ENCODE results near the gene MANEAL. TPM values are rescaled to one million over a fixed set of nuclear protein-coding genes. Genes with fewer than 3 reads are reported as not detected.
A peak's percentile ranks its signal among the peaks of the same experiment; 100 is the strongest.

MANEAL gene
- total and polyA plus RNA-seq, 2 of the 13 experiments (the other 11 are each of a cell fraction or from before 2014, with no cell fraction given), result 20.8 to 26.4 TPM

DNA sequence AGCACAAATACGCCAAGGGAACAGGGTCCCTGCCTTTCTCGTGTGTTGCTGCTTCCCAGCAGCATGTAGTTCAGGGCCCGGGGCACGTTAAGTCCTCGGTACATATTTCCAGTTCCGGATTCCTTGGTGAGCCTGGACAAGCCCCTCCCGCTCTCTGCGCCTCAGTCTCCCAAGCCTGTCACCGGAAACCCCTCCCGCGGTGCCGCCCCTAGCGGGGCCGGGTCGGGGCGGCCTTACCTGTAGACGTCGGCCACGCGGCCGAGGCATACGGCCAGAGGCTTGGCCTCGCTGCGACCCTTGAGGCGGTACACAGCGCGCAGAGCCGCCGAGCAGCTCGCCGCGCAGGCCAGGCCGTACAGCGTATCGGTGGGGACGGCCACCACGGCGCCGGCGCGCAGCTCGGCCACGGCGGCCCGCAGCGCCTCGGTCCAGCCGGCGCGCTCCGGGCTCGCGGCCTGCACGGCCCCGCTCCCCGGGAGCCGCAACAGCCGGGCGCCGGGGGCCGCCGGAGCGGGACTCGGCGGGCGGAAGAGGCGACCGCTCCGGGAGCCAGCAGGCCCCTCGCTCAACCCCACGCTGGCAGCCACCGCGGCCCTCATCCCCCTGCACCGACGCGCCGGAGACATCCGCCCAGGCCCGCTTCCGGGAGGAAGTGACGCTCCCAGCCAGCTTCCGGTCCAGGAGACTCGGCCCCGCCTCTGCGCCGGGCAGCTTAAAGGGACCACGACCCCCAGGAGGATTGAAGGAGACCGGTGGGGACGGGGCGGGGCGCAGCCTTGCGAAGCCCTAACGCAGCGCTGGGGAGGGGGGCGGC is 14.1 kb downstream of the MANEAL start, which contains the start of the genes C1orf122 and YRDC (continued):
- TF ChIP-seq, protein P1, sequence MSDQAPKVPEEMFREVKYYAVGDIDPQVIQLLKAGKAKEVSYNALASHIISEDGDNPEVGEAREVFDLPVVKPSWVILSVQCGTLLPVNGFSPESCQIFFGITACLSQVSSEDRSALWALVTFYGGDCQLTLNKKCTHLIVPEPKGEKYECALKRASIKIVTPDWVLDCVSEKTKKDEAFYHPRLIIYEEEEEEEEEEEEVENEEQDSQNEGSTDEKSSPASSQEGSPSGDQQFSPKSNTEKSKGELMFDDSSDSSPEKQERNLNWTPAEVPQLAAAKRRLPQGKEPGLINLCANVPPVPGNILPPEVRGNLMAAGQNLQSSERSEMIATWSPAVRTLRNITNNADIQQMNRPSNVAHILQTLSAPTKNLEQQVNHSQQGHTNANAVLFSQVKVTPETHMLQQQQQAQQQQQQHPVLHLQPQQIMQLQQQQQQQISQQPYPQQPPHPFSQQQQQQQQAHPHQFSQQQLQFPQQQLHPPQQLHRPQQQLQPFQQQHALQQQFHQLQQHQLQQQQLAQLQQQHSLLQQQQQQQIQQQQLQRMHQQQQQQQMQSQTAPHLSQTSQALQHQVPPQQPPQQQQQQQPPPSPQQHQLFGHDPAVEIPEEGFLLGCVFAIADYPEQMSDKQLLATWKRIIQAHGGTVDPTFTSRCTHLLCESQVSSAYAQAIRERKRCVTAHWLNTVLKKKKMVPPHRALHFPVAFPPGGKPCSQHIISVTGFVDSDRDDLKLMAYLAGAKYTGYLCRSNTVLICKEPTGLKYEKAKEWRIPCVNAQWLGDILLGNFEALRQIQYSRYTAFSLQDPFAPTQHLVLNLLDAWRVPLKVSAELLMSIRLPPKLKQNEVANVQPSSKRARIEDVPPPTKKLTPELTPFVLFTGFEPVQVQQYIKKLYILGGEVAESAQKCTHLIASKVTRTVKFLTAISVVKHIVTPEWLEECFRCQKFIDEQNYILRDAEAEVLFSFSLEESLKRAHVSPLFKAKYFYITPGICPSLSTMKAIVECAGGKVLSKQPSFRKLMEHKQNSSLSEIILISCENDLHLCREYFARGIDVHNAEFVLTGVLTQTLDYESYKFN (CRISPR knock-in tag; conservative IDR thresholded peaks at IDR 0.05), result peak; percentile 30; the same call in 1 of the 2 replicates
- TF ChIP-seq SRSF9 (IDR thresholded peaks at IDR 0.05; ENCODE audit: borderline replicate concordance, insufficient read depth, low read depth, low read length, poor library complexity, severe bottlenecking) (no peak), NONO (IDR thresholded peaks at IDR 0.05) (no peak), NONO (CRISPR knock-in tag; conservative IDR thresholded peaks at IDR 0.05) (no peak), ETV5 (CRISPR knock-in tag; IDR thresholded peaks at IDR 0.05; ENCODE audit: borderline replicate concordance) (peak; percentile 68), ZNF589 (CRISPR knock-in tag; conservative IDR thresholded peaks at IDR 0.05) (no peak), SRY (CRISPR knock-in tag; IDR thresholded peaks at IDR 0.05) (peak; percentile 78; the same call in 1 of the 2 replicates), TBX3 (IDR thresholded peaks at IDR 0.05; ENCODE audit: borderline replicate concordance) (no peak), ZNF124 (CRISPR knock-in tag; IDR thresholded peaks at IDR 0.05) (0 out of 2 replicates have a peak, but pooled peaks have one; percentile 28), MIXL1 (CRISPR knock-in tag; IDR thresholded peaks at IDR 0.05) (no peak), RXRB (CRISPR knock-in tag; IDR thresholded peaks at IDR 0.05; ENCODE audit: borderline replicate concordance) (peak; percentile 17; the same call in 1 of the 2 replicates), SIX4 (CRISPR knock-in tag; IDR thresholded peaks at IDR 0.05) (no peak), ZNF850 (CRISPR knock-in tag; conservative IDR thresholded peaks at IDR 0.05) (no peak), ZEB1 (IDR thresholded peaks at IDR 0.05; ENCODE audit: insufficient replicate concordance, low read depth) (peak; percentile 24), BCL6 (CRISPR knock-in tag; IDR thresholded peaks at IDR 0.05) (0 out of 2 replicates have a peak, but pooled peaks have one; percentile 13), MYC (CRISPR knock-in tag; IDR thresholded peaks at IDR 0.05; ENCODE audit: borderline replicate concordance) (peak; percentile 98), ZBTB43 (CRISPR knock-in tag; conservative IDR thresholded peaks at IDR 0.05) (no peak), KLF15 (CRISPR knock-in tag; IDR thresholded peaks at IDR 0.05; ENCODE audit: borderline replicate concordance) (0 out of 2 replicates have a peak, but pooled peaks have one; percentile 43), TEF (CRISPR knock-in tag; IDR thresholded peaks at IDR 0.05) (no peak), ZNF30 (CRISPR knock-in tag; IDR thresholded peaks at IDR 0.05) (no peak)
- TF ChIP-seq, protein P2, sequence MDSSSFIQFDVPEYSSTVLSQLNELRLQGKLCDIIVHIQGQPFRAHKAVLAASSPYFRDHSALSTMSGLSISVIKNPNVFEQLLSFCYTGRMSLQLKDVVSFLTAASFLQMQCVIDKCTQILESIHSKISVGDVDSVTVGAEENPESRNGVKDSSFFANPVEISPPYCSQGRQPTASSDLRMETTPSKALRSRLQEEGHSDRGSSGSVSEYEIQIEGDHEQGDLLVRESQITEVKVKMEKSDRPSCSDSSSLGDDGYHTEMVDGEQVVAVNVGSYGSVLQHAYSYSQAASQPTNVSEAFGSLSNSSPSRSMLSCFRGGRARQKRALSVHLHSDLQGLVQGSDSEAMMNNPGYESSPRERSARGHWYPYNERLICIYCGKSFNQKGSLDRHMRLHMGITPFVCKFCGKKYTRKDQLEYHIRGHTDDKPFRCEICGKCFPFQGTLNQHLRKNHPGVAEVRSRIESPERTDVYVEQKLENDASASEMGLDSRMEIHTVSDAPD (CRISPR knock-in tag; IDR thresholded peaks at IDR 0.05), result no peak

Measured in HepG2 (cell line).